K562 treated with DMSO at 1 percent for 48 hours (cell line): ENCODE measurements around the gene ZGPAT. TPM values are rescaled to one million over a fixed set of nuclear protein-coding genes. Genes with fewer than 3 reads are reported as not detected.

Experiments
- total RNA-seq: library from RNA; unstranded; fragments of 300-600 nt; gene quantifications from 2 replicates; pipeline ENCODE4 v1.2.3, GENCODE V29; 2022; ENCODE audit warnings: low replicate concordance; ENCODE audit errors: extremely low read depth

Gene ZGPAT, protein sequence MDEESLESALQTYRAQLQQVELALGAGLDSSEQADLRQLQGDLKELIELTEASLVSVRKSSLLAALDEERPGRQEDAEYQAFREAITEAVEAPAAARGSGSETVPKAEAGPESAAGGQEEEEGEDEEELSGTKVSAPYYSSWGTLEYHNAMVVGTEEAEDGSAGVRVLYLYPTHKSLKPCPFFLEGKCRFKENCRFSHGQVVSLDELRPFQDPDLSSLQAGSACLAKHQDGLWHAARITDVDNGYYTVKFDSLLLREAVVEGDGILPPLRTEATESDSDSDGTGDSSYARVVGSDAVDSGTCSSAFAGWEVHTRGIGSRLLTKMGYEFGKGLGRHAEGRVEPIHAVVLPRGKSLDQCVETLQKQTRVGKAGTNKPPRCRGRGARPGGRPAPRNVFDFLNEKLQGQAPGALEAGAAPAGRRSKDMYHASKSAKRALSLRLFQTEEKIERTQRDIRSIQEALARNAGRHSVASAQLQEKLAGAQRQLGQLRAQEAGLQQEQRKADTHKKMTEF
- total RNA-seq, result not detected in 2 replicates

GRCh38 chr20:63707558-63708300 lies at the start of gene ZGPAT, which contains the start of gene ARFRP1:
Gene ZGPAT (plus strand): TSS chr20:63708039. CDS start chr20:63708581, 542 bp downstream.
Gene ARFRP1 (minus strand): TSS chr20:63707976. CDS start chr20:63707091, 885 bp downstream.

DNA sequence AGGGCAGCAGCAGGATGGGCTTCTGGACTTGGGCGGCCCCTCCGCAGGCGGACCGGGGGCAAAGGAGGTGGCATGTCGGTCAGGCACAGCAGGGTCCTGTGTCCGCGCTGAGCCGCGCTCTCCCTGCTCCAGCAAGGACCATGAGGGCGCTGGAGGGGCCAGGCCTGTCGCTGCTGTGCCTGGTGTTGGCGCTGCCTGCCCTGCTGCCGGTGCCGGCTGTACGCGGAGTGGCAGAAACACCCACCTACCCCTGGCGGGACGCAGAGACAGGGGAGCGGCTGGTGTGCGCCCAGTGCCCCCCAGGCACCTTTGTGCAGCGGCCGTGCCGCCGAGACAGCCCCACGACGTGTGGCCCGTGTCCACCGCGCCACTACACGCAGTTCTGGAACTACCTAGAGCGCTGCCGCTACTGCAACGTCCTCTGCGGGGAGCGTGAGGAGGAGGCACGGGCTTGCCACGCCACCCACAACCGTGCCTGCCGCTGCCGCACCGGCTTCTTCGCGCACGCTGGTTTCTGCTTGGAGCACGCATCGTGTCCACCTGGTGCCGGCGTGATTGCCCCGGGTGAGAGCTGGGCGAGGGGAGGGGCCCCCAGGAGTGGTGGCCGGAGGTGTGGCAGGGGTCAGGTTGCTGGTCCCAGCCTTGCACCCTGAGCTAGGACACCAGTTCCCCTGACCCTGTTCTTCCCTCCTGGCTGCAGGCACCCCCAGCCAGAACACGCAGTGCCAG lies 11.0 kb upstream of the ZGPAT start, which contains the start of gene TNFRSF6B:
TSS of gene TNFRSF6B (plus strand) at position 25 of the 729 bp plus-strand sequence. CDS start at position 141, 116 bp downstream.

GRCh38 chr20:63735859-63736718 lies 28.2 kb downstream of the ZGPAT start, which contains the start of gene LIME1:
Gene LIME1 (plus strand): TSS chr20:63736664. CDS start chr20:63737550, 886 bp downstream.

GRCh38 chr20:63739130-63740069 lies 31.6 kb downstream of the ZGPAT start, which contains the start of gene SLC2A4RG:
Gene SLC2A4RG (plus strand): TSS chr20:63739776. CDS start chr20:63739913, 137 bp downstream.

Other genes starting within 250 kb of the ZGPAT start
- gene KCNQ2, start 235.4 kb upstream of the ZGPAT start, total RNA-seq, result not detected in 2 replicates
- not detected in 2 replicates for gene EEF1A2, start 209.0 kb upstream of the ZGPAT start, total RNA-seq
- gene PPDPF, start 187.3 kb upstream of the ZGPAT start, total RNA-seq, result not detected in 2 replicates
- gene PTK6, start 170.7 kb upstream of the ZGPAT start, total RNA-seq, result not detected in 2 replicates
- not detected in 2 replicates for gene SRMS, start 160.3 kb upstream of the ZGPAT start, total RNA-seq
- not detected in 2 replicates for gene FNDC11, start 153.9 kb upstream of the ZGPAT start, total RNA-seq
- gene HELZ2, start 133.8 kb upstream of the ZGPAT start, total RNA-seq, result 57.1 TPM in 1 of 2 replicates, not detected in the other
- gene GMEB2, start 80.9 kb upstream of the ZGPAT start, total RNA-seq, result not detected in 2 replicates
- not detected in 2 replicates for gene STMN3, start 54.6 kb upstream of the ZGPAT start, total RNA-seq
- gene RTEL1, start 49.7 kb upstream of the ZGPAT start, total RNA-seq, result not detected in 2 replicates
- not detected in 2 replicates for gene TNFRSF6B, start 11.4 kb upstream of the ZGPAT start, total RNA-seq
- gene ARFRP1, start 63 bp upstream of the ZGPAT start, total RNA-seq, result not detected in 2 replicates
- gene LIME1, start 28.6 kb downstream of the ZGPAT start, total RNA-seq, result not detected in 2 replicates
- not detected in 2 replicates for gene SLC2A4RG, start 31.7 kb downstream of the ZGPAT start, total RNA-seq
- not detected in 2 replicates for gene ZBTB46, start 123.2 kb downstream of the ZGPAT start, total RNA-seq
- gene ABHD16B, start 153.5 kb downstream of the ZGPAT start, total RNA-seq, result not detected in 2 replicates
- not detected in 2 replicates for gene TPD52L2, start 157.2 kb downstream of the ZGPAT start, total RNA-seq
- gene DNAJC5, start 187.1 kb downstream of the ZGPAT start, total RNA-seq, result not detected in 2 replicates
- not detected in 2 replicates for gene UCKL1, start 248.4 kb downstream of the ZGPAT start, total RNA-seq